ENCODE data around the gene AUTS2.

- TF ChIP-seq CTCF (conservative IDR thresholded peaks at IDR 0.05 in 1 of 2, IDR thresholded peaks at IDR 0.05 in 1 of 2; ENCODE audit: low read depth in 1 of 2, low read length in 2 of 2) (no peak), EZH2 (IDR thresholded peaks at IDR 0.05; ENCODE audit: low read length, missing control alignments) (no peak)
Observed at GRCh38 chr7:69665369-69665768, 67.1 kb downstream of the AUTS2 start.
